Renal cortex interstitium (tissue), 11 donors: Measurements from ENCODE around the gene PKD1L1. TPM values are rescaled to one million over a fixed set of nuclear protein-coding genes. Genes with fewer than 3 reads are reported as not detected.
"Not testable (repeated sequence)": the region's sequence is repeated elsewhere in the genome, so short reads cannot be mapped to it uniquely, and the experiment has no call there.

Experiments used
- DNase-seq, 11 donors: peaks; one replicate each; pipeline ENCODE4 v3.0.0-alpha.2; 2013; ENCODE audit warnings: low read depth in 9 of 11, low spot score in 4 of 11; ENCODE audit errors: extremely low read depth in 1 of 11
- polyA plus RNA-seq, 3 donors: library from polyadenylated mRNA; unstranded; fragments of 120-200 nt; gene quantifications; one replicate each; pipeline ENCODE4 v1.2.1, GENCODE V29; 2013; ENCODE audit not compliant: insufficient read length in 3 of 3

The PKD1L1 gene
- polyA plus RNA-seq, 3 donors: 0.22 to 0.50 (median 0.30) TPM

DNA sequence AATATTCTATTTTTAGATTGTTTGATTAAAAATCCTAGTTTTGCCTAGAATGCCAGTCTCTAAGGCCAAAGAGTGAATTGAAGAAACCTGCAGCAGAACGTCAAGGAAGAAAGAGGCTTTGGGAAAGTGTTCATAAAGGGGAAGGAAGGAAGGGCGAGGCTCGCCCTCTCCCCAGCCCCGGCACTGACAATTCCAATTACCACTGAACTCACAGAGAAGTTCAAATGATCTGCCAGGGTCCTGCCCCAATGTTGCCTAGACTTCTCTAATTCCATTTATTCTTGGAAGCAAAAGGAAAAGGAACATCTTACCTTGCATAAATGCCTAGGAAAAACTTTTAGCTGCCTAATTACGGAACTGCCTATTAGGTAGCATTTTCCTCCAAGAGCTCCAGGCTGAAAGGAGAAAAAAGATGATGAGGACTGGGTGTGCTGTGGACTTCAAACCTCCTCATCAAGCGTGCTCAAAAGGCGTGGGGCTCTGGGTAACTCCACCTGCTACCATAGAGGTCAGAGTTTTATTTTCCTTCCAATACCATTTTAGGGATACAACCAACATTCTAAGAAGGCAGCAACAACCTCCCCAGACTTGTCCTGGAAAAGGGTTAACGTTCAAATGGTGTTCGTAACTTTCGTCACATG, 134.5 kb downstream of the PKD1L1 start:
- DNase-seq: no peak

DNA sequence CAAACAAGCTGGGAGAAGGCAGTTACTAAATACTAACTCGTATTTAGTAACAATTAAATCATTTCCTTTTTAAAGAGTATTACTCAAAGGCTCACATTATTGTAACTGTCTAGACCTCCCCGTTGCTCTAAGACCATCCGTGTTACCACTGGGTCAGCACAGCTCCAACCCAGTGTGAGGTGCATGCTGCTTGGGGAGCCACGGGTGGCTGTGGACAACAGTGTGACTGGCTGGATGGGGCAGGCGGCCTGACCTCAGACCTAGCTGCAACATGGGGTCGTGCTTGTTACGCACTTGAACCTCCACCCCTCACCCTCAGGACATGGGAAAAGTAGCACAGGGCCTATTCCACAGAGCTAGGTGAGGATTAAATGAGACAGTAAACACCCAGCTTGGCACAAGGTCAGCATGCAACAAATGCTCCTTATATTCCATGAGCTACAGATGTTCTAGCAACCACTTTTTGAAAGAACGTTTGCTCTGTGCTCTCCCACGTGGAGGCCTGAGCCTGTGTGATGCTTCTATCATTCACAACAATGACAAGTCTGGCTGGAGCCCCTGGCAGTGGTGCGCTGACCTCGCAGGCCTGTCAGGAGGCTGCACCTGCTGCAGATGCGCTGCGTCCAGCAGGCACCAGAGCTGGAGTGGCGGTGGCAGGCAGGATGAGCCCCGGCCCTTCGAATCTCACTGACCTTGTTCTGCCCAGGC, 135.7 kb downstream of the PKD1L1 start:
- DNase-seq: no peak

- no peak for DNase-seq
Observed at GRCh38 chr7:47811632-47812380, 136.5 kb downstream of the PKD1L1 start.

- DNase-seq: no peak
Observed at GRCh38 chr7:47809387-47809786, 138.9 kb downstream of the PKD1L1 start.

DNA sequence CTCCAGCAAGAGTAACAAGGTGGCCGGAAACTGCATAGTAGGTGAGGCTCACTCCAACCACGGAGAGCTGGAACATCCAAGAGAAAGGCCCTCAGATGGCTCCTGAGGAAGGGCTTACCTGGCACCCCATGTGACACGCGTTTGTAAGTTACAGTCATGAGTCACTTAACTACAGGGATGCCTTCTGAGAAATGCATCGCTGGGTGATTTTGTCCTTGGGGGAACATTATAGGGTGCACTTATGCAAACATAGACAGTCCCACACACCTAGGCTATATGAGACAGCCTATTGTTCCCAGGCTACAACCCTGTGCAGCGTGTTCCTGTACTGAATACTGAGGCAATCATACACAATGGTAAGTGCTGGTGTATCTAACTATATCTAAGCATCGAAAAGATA, 139.9 kb downstream of the PKD1L1 start:
- DNase-seq: no peak

- no peak for DNase-seq
Observed at GRCh38 chr7:47807756-47808155, 140.5 kb downstream of the PKD1L1 start.

DNA sequence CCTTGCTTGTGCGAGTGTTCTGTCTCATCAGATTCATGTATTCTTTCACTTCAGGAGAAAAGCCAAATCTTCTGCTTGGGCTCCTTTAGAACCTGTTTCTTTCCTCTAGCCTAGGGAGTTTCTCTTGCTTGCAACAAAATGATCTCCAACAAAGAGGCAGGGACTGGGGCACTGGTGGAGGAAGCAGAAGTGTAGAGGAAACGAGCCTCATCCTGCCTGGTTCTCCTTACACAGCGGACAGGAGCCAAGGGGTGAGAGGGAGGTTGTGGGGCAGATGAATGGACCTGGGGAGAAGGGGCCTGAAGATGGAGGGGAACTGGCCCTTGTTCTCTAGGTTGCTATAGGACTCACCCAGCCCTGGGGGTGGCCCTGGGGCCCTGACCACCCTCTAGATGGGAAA, 141.1 kb downstream of the PKD1L1 start:
- DNase-seq: no peak

- DNase-seq: no peak
Observed at GRCh38 chr7:47806701-47807103, 141.6 kb downstream of the PKD1L1 start.

DNA sequence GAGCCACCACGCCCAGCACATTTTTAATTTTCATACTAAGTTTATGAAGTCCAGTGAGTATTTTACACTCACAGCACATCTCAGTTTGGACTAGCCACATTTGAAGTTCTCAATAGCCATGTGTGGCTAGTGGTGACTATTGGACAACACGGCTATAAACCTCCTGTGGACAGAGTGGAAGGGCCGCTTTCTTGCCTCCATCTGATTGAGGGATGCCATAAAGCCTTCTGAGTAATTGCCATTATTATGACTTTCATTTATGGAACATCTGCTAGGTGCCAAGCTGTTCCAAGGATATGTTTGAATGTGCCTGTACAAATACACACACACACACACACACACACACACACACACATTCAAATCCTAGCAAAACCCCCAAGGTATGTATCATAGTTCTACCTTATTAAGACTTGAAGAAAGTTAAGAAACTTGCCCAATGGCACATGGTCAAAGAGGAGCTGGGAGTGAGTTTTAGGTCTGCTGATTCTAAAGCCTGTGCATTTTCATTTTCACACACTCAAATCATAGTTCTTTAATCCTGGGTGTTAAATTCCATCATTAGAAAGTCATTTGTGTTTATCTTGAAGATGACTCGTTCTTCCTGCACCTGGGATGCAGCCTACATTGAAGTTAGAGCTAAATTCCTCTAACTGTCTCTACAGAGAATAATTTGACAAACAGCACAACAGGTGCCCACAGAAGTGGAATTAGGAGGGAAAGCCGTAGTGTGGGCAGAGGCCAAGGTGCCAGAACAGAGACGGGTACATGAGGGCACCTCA, 143.3 kb downstream of the PKD1L1 start:
- no peak for DNase-seq

GRCh38 chr7:47803846-47804245, 144.4 kb downstream of the PKD1L1 start:
- DNase-seq: no peak

- no peak for DNase-seq
Observed at GRCh38 chr7:47803025-47803424, 145.2 kb downstream of the PKD1L1 start.

DNA sequence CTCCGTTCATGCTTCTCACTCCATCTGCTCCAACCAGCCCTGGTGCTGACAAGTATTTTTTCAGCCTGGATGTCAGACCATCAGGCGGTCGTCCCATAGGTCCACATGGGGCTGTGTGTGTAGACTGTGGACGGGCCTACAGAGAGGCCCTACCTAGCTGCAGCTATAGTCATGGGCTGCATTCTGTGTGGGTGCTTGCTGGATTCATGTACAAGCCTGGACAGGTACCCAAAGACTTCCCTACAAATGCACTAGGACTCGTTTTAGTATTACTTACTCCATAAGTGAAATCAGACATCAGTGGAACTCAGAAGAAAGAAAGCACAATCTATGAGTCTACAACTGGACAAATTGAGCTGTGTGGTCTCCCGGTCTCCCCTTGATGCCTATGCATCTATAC, 146.8 kb downstream of the PKD1L1 start:
- no peak for DNase-seq

GRCh38 chr7:47799524-47799923, 148.7 kb downstream of the PKD1L1 start:
- no peak for DNase-seq

DNA sequence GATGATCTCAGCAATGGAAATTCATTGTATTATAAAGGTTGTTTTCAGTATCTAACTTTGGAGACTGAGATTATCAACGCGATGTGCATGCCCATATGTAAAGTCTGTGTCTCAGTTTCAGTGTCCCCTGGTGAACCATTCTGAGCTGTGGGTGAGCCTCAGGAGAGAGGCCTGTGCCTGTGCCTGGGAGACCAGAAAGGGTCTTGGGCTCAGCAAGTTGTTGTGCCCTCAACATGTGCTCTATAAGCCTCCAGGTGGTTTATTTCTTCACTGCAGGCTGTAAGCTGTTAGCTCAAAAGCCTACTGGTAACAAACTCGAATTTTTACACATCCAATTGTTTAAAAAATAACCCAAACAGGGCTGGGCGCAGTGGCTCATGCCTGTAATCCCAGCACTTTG, 151.9 kb downstream of the PKD1L1 start:
- no peak for DNase-seq

- no peak for DNase-seq
Observed at GRCh38 chr7:47795631-47796030, 152.6 kb downstream of the PKD1L1 start.

DNA sequence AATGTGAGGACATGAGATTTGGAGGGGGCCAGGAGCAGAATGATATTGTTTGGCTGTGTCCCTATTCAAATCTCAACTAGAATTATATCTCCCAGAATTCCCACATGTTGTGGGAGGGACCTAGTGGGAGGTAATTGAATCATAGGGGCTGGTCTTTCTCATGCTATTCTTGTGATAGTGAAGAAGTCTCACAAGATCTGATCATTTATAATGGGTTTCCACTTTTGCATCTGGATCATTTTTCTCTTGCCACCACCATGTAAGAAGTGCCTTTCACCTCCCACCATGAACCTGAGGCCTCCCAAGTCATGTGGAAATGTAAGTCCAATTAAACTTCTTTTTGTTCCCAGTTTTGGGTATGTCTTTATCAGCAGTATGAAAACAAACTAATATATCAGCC, 153.1 kb downstream of the PKD1L1 start:
- not testable (repeated sequence) for DNase-seq

- no peak for DNase-seq
Observed at GRCh38 chr7:47794016-47794415, 154.2 kb downstream of the PKD1L1 start.

DNA sequence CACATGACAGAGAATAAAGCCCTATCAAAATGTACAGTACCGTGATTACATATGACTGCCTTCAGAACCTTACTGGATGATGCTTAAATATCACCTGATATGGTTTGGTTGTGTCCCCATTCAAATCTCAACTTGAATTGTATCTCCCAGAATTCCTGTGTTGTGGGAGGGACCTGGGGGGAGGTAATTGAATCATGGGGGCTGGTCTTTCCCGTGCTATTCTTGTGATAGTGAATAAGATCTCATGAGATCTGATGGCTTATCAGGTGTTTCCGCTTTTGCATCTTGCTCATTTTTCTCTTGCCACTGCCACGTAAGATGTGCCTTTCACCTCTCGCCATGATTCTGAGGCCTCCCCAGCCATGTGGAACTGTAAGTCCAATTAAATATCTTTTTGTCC, 155.1 kb downstream of the PKD1L1 start:
- DNase-seq: not testable (repeated sequence)

- no peak for DNase-seq
Observed at GRCh38 chr7:47792521-47793121, 155.6 kb downstream of the PKD1L1 start.
